Cardiac muscle cell (in vitro differentiated cells and primary cell): ENCODE results near the gene ACACA. TPM values are rescaled to one million over a fixed set of nuclear protein-coding genes. Genes with fewer than 3 reads are reported as not detected.

Experiments
- DNase-seq, 2 donors: peaks; one replicate each; pipeline versions ENCODE4 v3.0.0 to v3.0.0-alpha.2; 2010 to 2017; ENCODE audit warnings: low read depth in 1 of 2, low spot score in 1 of 2
- H3K27ac ChIP-seq: fragments of 200-600 bp; sonication (generic); 2 replicates; pipeline ENCODE4 v1.5.1; 2016
- H3K27me3 ChIP-seq: fragments of 200-600 bp; sonication (generic); 2 replicates; pipeline ENCODE4 v1.6.0; 2016; ENCODE audit warnings: control low read depth
- H3K36me3 ChIP-seq: fragments of 200-600 bp; sonication (generic); 2 replicates; pipeline ENCODE4 v1.5.1; 2016; ENCODE audit warnings: control low read depth
- H3K4me1 ChIP-seq: fragments of 200-600 bp; sonication (generic); 2 replicates; pipeline ENCODE4 v1.8.1; 2017; ENCODE audit warnings: low read depth, mild to moderate bottlenecking, mixed run types
- H3K4me3 ChIP-seq: fragments of 200-600 bp; sonication (generic); 2 replicates; pipeline ENCODE4 v1.5.1; 2016; ENCODE audit warnings: mild to moderate bottlenecking
- H3K9me3 ChIP-seq: fragments of 200-600 bp; sonication (generic); 2 replicates; pipeline ENCODE4 v1.5.1; 2017; ENCODE audit warnings: low read depth, mild to moderate bottlenecking, control low read depth
- CTCF ChIP-seq: IDR thresholded peaks from 2 replicates; pipeline ENCODE4 v1.5.1; 2012; ENCODE audit warnings: low read depth, mild to moderate bottlenecking, low read length
- polyA plus RNA-seq: library from polyadenylated mRNA; unstranded; fragments of >200 nt; fragmentation: Nextera tagmentation; extraction: Ambion mirVana; gene quantifications from 2 replicates; pipeline ENCODE4 v1.2.1, GENCODE V29; 2016
- total RNA-seq: library from RNA; depleted of rRNA; stranded (reverse); fragments of >200 nt; gene quantifications from 2 replicates; pipeline ENCODE4 v1.2.3, GENCODE V29; 2016

Gene ACACA
- total and polyA plus RNA-seq, 2 experiments from 2014 or later, result 42.5 to 47.6 TPM

- H3K36me3 ChIP-seq, result peaks cover 23% of the 10 kb centered on the region
Observed at GRCh38 chr17:37200497-37200896, 206.1 kb downstream of the ACACA start.

DNA sequence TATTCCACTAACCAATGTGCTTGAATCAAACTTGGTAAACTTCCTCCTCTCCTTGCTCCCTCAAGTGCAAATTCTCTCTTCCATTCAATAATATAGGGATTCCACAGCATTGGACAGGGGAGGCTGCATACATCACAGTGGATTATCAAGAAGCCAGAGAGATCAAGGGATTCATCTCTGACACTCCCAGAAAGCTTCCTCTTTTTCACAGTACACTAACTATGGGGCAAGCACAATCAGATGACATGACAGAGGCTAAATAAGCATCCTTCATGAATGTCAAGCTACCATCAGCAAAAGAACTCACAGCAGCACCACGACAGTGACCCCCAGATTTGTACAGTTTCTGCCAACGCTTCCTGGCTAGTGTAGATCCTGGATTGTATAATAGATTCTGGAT is 209.3 kb downstream of the ACACA start:
- H3K9me3 ChIP-seq, result no peaks in the 10 kb centered on the region
- no peak overlapping the region for H3K4me3 ChIP-seq
- TF ChIP-seq CTCF, result no peak
- H3K27me3 ChIP-seq, result no peaks in the 10 kb centered on the region
- H3K4me1 ChIP-seq, result peaks cover 13% of the 10 kb centered on the region
- H3K27ac ChIP-seq, result no peak overlapping the region
- DNase-seq, result no peak
- peaks cover 8% of the 10 kb centered on the region for H3K36me3 ChIP-seq

More at GRCh38 chr17:37200497-37200896, 206.1 kb downstream of the ACACA start:
- no peaks in the 10 kb centered on the region for H3K27me3 ChIP-seq
- H3K27ac ChIP-seq, result no peak overlapping the region
- no peak for DNase-seq
- H3K4me1 ChIP-seq, result peaks cover 8% of the 10 kb centered on the region
- H3K4me3 ChIP-seq, result no peak overlapping the region
- TF ChIP-seq CTCF, result no peak
- H3K9me3 ChIP-seq, result no peaks in the 10 kb centered on the region

DNA sequence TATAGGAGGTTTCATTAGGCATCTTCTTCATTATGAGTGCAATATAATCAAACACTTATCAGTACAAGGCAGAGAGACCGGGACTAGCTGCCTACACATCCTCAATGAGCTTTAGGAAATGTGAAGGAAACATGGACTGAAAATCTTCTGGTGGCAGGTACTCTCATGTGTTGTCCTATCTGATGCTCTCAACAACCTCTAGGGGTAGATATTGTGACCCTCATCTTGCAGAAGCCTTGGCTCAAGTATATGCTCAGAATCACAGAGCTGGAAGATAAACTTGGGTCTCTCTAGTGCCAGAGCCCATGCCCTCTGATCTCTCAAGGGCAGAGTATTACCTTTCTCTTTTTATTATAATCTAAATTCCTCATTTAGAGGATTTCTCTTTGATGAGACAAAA is 212.4 kb downstream of the ACACA start:
- no peak for DNase-seq
- Histone ChIP-seq H3K27me3 (no peaks in the 10 kb centered on the region), H3K9me3 (no peaks in the 10 kb centered on the region), H3K36me3 (peaks cover 15% of the 10 kb centered on the region), H3K4me1 (peaks cover 13% of the 10 kb centered on the region), H3K27ac (no peak overlapping the region), H3K4me3 (no peak overlapping the region)
- no peak for TF ChIP-seq CTCF

DNA sequence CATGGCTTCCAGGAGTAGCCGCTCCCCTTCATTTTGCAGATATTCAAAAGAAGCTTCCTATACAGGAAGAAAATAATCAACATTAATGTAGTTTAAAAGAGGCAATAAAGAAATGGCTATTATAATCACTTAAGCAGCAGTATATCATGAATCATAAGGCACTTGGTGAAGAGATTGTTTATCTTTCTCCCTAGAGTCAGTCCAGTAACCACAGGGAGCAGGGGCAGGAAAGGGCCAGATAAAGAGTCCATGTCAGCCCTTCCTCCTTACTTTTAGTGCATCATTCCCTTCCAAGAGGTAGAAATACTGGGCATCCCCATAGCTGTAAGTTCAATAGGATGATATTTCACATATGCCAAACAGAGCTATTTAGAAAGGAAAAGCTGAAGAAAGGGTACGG is 215.4 kb downstream of the ACACA start:
- H3K27ac ChIP-seq, result no peak overlapping the region
- H3K9me3 ChIP-seq, result no peaks in the 10 kb centered on the region
- no peak for TF ChIP-seq CTCF
- H3K4me1 ChIP-seq, result peaks cover 6% of the 10 kb centered on the region
- DNase-seq, result peak in 1 of 2 donors; percentile 20
- H3K27me3 ChIP-seq, result no peaks in the 10 kb centered on the region
- H3K36me3 ChIP-seq, result peaks cover 30% of the 10 kb centered on the region
- H3K4me3 ChIP-seq, result no peak overlapping the region

- Histone ChIP-seq H3K4me3 (no peak overlapping the region), H3K27ac (no peak overlapping the region), H3K27me3 (no peaks in the 10 kb centered on the region), H3K4me1 (peaks cover 6% of the 10 kb centered on the region), H3K36me3 (peaks cover 35% of the 10 kb centered on the region), H3K9me3 (no peaks in the 10 kb centered on the region)
- peak; percentile 3 for TF ChIP-seq CTCF
- DNase-seq, result no peak
Observed at GRCh38 chr17:37190493-37190892, 216.1 kb downstream of the ACACA start.

- no peak for DNase-seq
- Histone ChIP-seq H3K36me3 (peaks cover 35% of the 10 kb centered on the region), H3K4me3 (no peak overlapping the region), H3K9me3 (no peaks in the 10 kb centered on the region), H3K27me3 (no peaks in the 10 kb centered on the region), H3K27ac (no peak overlapping the region), H3K4me1 (no peaks in the 10 kb centered on the region)
- TF ChIP-seq CTCF, result no peak
Observed at GRCh38 chr17:37188157-37188556, 218.5 kb downstream of the ACACA start.
